ENCODE measurements around the gene GNRH2. TPM values are rescaled to one million over a fixed set of nuclear protein-coding genes. Genes with fewer than 3 reads are reported as not detected.
A peak's percentile ranks its signal among the peaks of the same experiment; 100 is the strongest.

The GNRH2 gene
- total RNA-seq, 1 donor from 2014 or later: not detected

DNA sequence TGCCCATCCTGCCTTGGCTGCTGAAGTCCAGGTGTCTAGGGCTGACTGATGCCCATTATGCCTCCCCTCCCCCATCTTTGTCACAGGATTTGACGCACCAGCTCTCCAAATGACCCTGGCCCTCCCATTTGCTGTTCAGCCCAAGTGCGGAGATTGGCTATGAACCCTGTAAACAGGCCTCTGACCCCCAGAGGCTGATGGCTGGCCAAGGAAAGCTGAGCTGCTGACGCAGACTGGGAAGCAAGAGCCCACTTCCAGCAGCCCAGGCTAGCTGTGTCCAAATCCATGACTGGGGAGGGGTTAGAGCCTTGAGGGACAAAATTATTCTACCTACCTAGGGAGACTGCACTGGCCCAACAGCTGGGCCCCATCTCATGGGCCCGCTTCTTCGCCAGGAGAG, 797 bp upstream of the GNRH2 start:
- TF ChIP-seq CTCF (IDR thresholded peaks at IDR 0.05; ENCODE audit: borderline replicate concordance): no peak
- peaks cover 46% of the 10 kb centered on the region for H3K4me1 ChIP-seq
- H3K36me3 ChIP-seq: peaks cover 30% of the 10 kb centered on the region
- H3K27ac ChIP-seq (replicated peaks): peak overlapping the region; percentile 96
- no peaks in the 10 kb centered on the region for H3K27me3 ChIP-seq (ENCODE audit: low read depth)
- intact Hi-C loops (cut with micrococcal nuclease): no loop called here
- no peak overlapping the region for H3K4me3 ChIP-seq
- DNase-seq: peak; percentile 62
- no peaks in the 10 kb centered on the region for H3K9me3 ChIP-seq (replicated peaks)

- no peaks in the 10 kb centered on the region for H3K27me3 ChIP-seq (ENCODE audit: low read depth)
- intact Hi-C loops (cut with micrococcal nuclease): no loop called here
- H3K27ac ChIP-seq (replicated peaks): peak overlapping the region; percentile 96
- peaks cover 49% of the 10 kb centered on the region for H3K4me1 ChIP-seq
- peaks cover 30% of the 10 kb centered on the region for H3K36me3 ChIP-seq
- H3K9me3 ChIP-seq (replicated peaks): no peaks in the 10 kb centered on the region
- peak overlapping the region; percentile 87 for H3K4me3 ChIP-seq
- no peak for TF ChIP-seq CTCF (IDR thresholded peaks at IDR 0.05; ENCODE audit: borderline replicate concordance)
- no peak for DNase-seq
These were observed 1.0 kb downstream of the GNRH2 start for GRCh38 chr20:3044336-3044965.

DNA sequence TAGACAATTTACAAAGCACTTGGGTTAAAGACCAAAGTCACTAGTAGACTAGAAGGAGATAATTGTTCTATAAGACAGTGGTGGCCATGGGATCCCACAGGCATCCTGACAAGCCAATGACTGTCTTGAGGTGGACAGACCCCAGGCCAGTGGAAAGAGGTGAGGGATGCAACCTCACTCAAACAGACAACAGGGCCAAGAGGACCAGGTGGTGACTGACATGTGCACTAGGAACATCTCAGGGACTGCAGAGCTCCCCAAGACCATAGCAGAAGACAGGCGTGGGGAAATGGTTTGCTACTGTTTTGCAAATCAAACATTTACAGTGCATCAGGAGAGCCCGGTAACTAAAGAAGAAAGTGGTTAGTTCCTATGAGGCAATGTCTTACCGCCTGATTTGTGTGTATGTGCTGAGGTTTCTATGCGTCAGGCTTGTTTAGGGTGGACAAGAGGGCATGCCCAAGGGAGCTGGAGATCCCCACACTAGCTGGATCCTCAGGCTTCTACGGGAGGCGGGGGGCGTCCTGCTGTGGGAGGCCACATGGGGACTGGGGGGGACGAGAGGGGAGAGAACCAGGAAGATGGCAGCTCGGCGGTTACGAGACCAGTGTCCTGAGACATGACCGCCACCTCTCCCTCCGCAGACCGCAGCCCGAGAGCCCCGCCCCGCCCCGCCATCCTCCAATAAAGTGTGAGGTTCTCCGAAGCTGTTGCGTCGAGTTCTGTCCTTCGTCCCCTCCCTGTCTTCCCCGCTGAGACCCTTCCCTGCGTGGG, 1.8 kb downstream of the GNRH2 start:
- H3K27ac ChIP-seq (replicated peaks): peak overlapping the region; percentile 96
- peak; percentile 81 for DNase-seq
- peaks cover 29% of the 10 kb centered on the region for H3K36me3 ChIP-seq
- intact Hi-C loops (cut with micrococcal nuclease): no loop called here
- TF ChIP-seq CTCF (IDR thresholded peaks at IDR 0.05; ENCODE audit: borderline replicate concordance): no peak
- no peaks in the 10 kb centered on the region for H3K27me3 ChIP-seq (ENCODE audit: low read depth)
- peak overlapping the region; percentile 87 for H3K4me3 ChIP-seq
- H3K9me3 ChIP-seq (replicated peaks): no peaks in the 10 kb centered on the region
- peaks cover 49% of the 10 kb centered on the region for H3K4me1 ChIP-seq

DNA sequence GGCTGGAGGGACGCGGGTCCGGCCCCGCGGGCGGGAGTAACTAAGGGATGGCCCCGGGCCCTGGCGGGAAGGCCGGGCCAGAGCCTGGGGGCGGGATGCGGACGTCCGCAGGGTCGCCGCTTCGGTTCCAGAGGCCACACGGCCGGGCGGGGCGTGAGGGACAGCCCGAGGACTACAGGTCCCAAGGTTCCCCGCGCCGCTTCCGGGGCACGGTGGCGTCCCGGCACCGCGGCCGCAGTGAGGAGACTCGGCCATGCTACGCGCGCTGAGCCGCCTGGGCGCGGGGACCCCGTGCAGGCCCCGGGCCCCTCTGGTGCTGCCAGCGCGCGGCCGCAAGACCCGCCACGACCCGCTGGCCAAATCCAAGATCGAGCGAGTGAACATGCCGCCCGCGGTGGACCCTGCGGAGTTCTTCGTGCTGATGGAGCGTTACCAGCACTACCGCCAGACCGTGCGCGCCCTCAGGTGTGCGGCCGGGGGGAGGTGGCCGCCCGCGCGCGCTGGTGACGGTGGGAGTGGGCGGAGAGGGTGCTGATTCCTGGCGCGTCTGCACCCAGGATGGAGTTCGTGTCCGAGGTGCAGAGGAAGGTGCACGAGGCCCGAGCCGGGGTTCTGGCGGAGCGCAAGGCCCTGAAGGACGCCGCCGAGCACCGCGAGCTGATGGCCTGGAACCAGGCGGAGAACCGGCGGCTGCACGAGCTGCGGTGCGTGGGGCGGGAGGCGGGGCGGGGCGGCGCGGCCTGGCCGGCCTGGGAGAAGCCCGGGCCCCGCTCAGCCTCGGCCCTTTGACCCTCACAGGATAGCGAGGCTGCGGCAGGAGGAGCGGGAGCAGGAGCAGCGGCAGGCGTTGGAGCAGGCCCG, 2.6 kb downstream of the GNRH2 start, which contains the start of gene MRPS26:
MRPS26 (plus strand) TSS at position 237 of the 861 bp plus-strand sequence; CDS start at position 254, 17 bp downstream.
- no peaks in the 10 kb centered on the region for H3K9me3 ChIP-seq (replicated peaks)
- intact Hi-C loops (cut with micrococcal nuclease): no loop called here
- H3K4me1 ChIP-seq: peaks cover 49% of the 10 kb centered on the region

More for the DNA sequence above, 2.6 kb downstream of the GNRH2 start, which contains the start of gene MRPS26:
- peak; percentile 93 for DNase-seq
- no peaks in the 10 kb centered on the region for H3K27me3 ChIP-seq (ENCODE audit: low read depth)
- peak within 1 kb of the TSS; percentile 96 for H3K27ac ChIP-seq (replicated peaks)
- H3K36me3 ChIP-seq: peaks cover 26% of the 10 kb centered on the region
- TF ChIP-seq CTCF (IDR thresholded peaks at IDR 0.05; ENCODE audit: borderline replicate concordance): no peak
- H3K4me3 ChIP-seq: peak within 1 kb of the TSS; percentile 87
